Neuron (in vitro differentiated cells): Measurements from ENCODE around the gene SPAG16.

Experiments
- H2AFZ ChIP-seq: one replicate; pipeline ENCODE4 v1.6.1; 2013; ENCODE audit warnings: low read depth, mild to moderate bottlenecking, inconsistent platforms, low read length, moderate library complexity
- H3K27me3 ChIP-seq: one replicate; pipeline ENCODE4 v1.6.1; 2013; ENCODE audit warnings: low read length; ENCODE audit not compliant: insufficient read depth
- H3K36me3 ChIP-seq: one replicate; pipeline ENCODE4 v1.6.1; 2013; ENCODE audit warnings: low read length; ENCODE audit not compliant: insufficient read depth
- H3K4me1 ChIP-seq: one replicate; pipeline ENCODE4 v1.6.1; 2013; ENCODE audit warnings: low read length; ENCODE audit not compliant: insufficient read depth
- H3K4me3 ChIP-seq: 2 replicates; pipeline ENCODE4 v1.5.1; 2013; ENCODE audit warnings: mild to moderate bottlenecking, low read length, moderate library complexity
- H3K9me3 ChIP-seq: one replicate; pipeline ENCODE4 v1.6.1; 2013; ENCODE audit warnings: low read length

The SPAG16 gene

GRCh38 chr2:213722565-213722964, 438.3 kb downstream of the SPAG16 start:
- H3K4me1 ChIP-seq: peaks cover 7% of the 10 kb centered on the region
- H3K27me3 ChIP-seq: no peaks in the 10 kb centered on the region
- no peaks in the 10 kb centered on the region for H3K36me3 ChIP-seq
- no peaks in the 10 kb centered on the region for H3K9me3 ChIP-seq
- H3K4me3 ChIP-seq: no peak overlapping the region
- H2AFZ ChIP-seq: no peak overlapping the region

- Histone ChIP-seq H3K36me3 (no peaks in the 10 kb centered on the region), H3K27me3 (no peaks in the 10 kb centered on the region), H2AFZ (no peak overlapping the region), H3K9me3 (no peaks in the 10 kb centered on the region), H3K4me1 (peaks cover 7% of the 10 kb centered on the region), H3K4me3 (no peak overlapping the region)
These were observed 438.8 kb downstream of the SPAG16 start for GRCh38 chr2:213723041-213723560.

- Histone ChIP-seq H3K36me3 (no peaks in the 10 kb centered on the region), H2AFZ (no peak overlapping the region), H3K4me1 (peaks cover 7% of the 10 kb centered on the region), H3K9me3 (no peaks in the 10 kb centered on the region), H3K27me3 (no peaks in the 10 kb centered on the region), H3K4me3 (no peak overlapping the region)
These were observed 439.4 kb downstream of the SPAG16 start for GRCh38 chr2:213723707-213724106.

- H3K4me3 ChIP-seq: no peak overlapping the region
These were observed 441.8 kb downstream of the SPAG16 start for GRCh38 chr2:213726101-213726500.

GRCh38 chr2:213733893-213734292, 449.6 kb downstream of the SPAG16 start:
- Histone ChIP-seq H3K27me3 (no peaks in the 10 kb centered on the region), H3K36me3 (no peaks in the 10 kb centered on the region), H2AFZ (no peak overlapping the region), H3K9me3 (no peaks in the 10 kb centered on the region), H3K4me3 (no peak overlapping the region), H3K4me1 (no peaks in the 10 kb centered on the region)

More at GRCh38 chr2:213726101-213726500, 441.8 kb downstream of the SPAG16 start:
- Histone ChIP-seq H3K27me3 (no peaks in the 10 kb centered on the region), H2AFZ (no peak overlapping the region), H3K4me1 (peaks cover 7% of the 10 kb centered on the region), H3K36me3 (no peaks in the 10 kb centered on the region), H3K9me3 (no peaks in the 10 kb centered on the region)

GRCh38 chr2:213740453-213740852, 456.2 kb downstream of the SPAG16 start:
- H3K36me3 ChIP-seq: no peaks in the 10 kb centered on the region
- no peaks in the 10 kb centered on the region for H3K27me3 ChIP-seq
- no peak overlapping the region for H2AFZ ChIP-seq
- no peaks in the 10 kb centered on the region for H3K9me3 ChIP-seq
- H3K4me3 ChIP-seq: no peak overlapping the region
- no peaks in the 10 kb centered on the region for H3K4me1 ChIP-seq

GRCh38 chr2:213751446-213751845, 467.2 kb downstream of the SPAG16 start:
- Histone ChIP-seq H3K4me3 (no peak overlapping the region), H2AFZ (no peak overlapping the region), H3K36me3 (no peaks in the 10 kb centered on the region), H3K27me3 (no peaks in the 10 kb centered on the region), H3K4me1 (no peaks in the 10 kb centered on the region), H3K9me3 (no peaks in the 10 kb centered on the region)

GRCh38 chr2:213752575-213752974, 468.3 kb downstream of the SPAG16 start:
- Histone ChIP-seq H3K36me3 (no peaks in the 10 kb centered on the region), H3K4me3 (no peak overlapping the region), H2AFZ (no peak overlapping the region), H3K9me3 (no peaks in the 10 kb centered on the region), H3K4me1 (no peaks in the 10 kb centered on the region), H3K27me3 (no peaks in the 10 kb centered on the region)

- Histone ChIP-seq H3K4me1 (no peaks in the 10 kb centered on the region), H3K36me3 (no peaks in the 10 kb centered on the region), H3K4me3 (no peak overlapping the region), H3K9me3 (no peaks in the 10 kb centered on the region), H3K27me3 (no peaks in the 10 kb centered on the region), H2AFZ (no peak overlapping the region)
These were observed 473.3 kb downstream of the SPAG16 start for GRCh38 chr2:213757525-213757924.

- no peaks in the 10 kb centered on the region for H3K27me3 ChIP-seq
These were observed 479.1 kb downstream of the SPAG16 start for GRCh38 chr2:213763354-213763753.

GRCh38 chr2:213763963-213764362, 479.7 kb downstream of the SPAG16 start:
- no peaks in the 10 kb centered on the region for H3K36me3 ChIP-seq
- no peak overlapping the region for H2AFZ ChIP-seq
- H3K4me3 ChIP-seq: no peak overlapping the region
- H3K9me3 ChIP-seq: no peaks in the 10 kb centered on the region
- H3K4me1 ChIP-seq: no peaks in the 10 kb centered on the region
- no peaks in the 10 kb centered on the region for H3K27me3 ChIP-seq

More at GRCh38 chr2:213763354-213763753, 479.1 kb downstream of the SPAG16 start:
- Histone ChIP-seq H3K36me3 (no peaks in the 10 kb centered on the region), H2AFZ (no peak overlapping the region), H3K4me3 (no peak overlapping the region), H3K9me3 (no peaks in the 10 kb centered on the region), H3K4me1 (no peaks in the 10 kb centered on the region)

GRCh38 chr2:213764849-213765248, 480.6 kb downstream of the SPAG16 start:
- Histone ChIP-seq H2AFZ (no peak overlapping the region), H3K4me3 (no peak overlapping the region), H3K27me3 (no peaks in the 10 kb centered on the region), H3K36me3 (no peaks in the 10 kb centered on the region), H3K4me1 (no peaks in the 10 kb centered on the region), H3K9me3 (no peaks in the 10 kb centered on the region)

- Histone ChIP-seq H3K9me3 (no peaks in the 10 kb centered on the region), H3K4me1 (no peaks in the 10 kb centered on the region), H3K27me3 (no peaks in the 10 kb centered on the region), H3K36me3 (no peaks in the 10 kb centered on the region), H2AFZ (no peak overlapping the region), H3K4me3 (no peak overlapping the region)
These were observed 481.8 kb downstream of the SPAG16 start for GRCh38 chr2:213766062-213766461.

GRCh38 chr2:213766465-213766901, 482.2 kb downstream of the SPAG16 start:
- Histone ChIP-seq H3K27me3 (no peaks in the 10 kb centered on the region), H3K36me3 (no peaks in the 10 kb centered on the region), H3K4me1 (no peaks in the 10 kb centered on the region), H2AFZ (no peak overlapping the region), H3K4me3 (no peak overlapping the region), H3K9me3 (no peaks in the 10 kb centered on the region)
